HEK293 (cell line): ENCODE data around the gene ZNF286A.
"Not testable (repeated sequence)": the region's sequence is repeated elsewhere in the genome, so short reads cannot be mapped to it uniquely, and the experiment has no call there.

Experiments used
- CTCF ChIP-seq: fragments of 450-650 bp; formaldehyde crosslinking; IDR thresholded peaks from 2 replicates; pipeline ENCODE4 v1.5.1; 2016; ENCODE audit warnings: missing biosample characterization, missing genetic modification characterization
- ELK4 ChIP-seq: IDR thresholded peaks from 2 replicates; pipeline ENCODE4 v1.6.1; 2011; ENCODE audit warnings: mild to moderate bottlenecking, low read depth, low read length, borderline replicate concordance
- ZBTB7A ChIP-seq: fragments of 450-650 bp; formaldehyde crosslinking; IDR thresholded peaks from 2 replicates; pipeline ENCODE4 v1.5.1; 2016; ENCODE audit warnings: low read depth, missing biosample characterization, missing genetic modification characterization
- ZNF274 ChIP-seq, 2 experiments: fragments of 200-500 bp in 1 of 2; fragments of 450-650 bp in 1 of 2; sonication (Bioruptor generic) in 1 of 2; formaldehyde crosslinking in 1 of 2; IDR thresholded peaks; 2 replicates each; pipeline versions ENCODE4 v1.5.1 to v1.6.1; 2014 to 2016; ENCODE audit warnings: borderline replicate concordance in 1 of 2, inconsistent platforms in 1 of 2, low read length in 1 of 2, missing biosample characterization in 1 of 2, missing genetic modification characterization in 1 of 2
- ZNF426 ChIP-seq: fragments of 450-650 bp; formaldehyde crosslinking; IDR thresholded peaks from 2 replicates; pipeline ENCODE4 v1.5.1; 2017; ENCODE audit warnings: missing biosample characterization, missing genetic modification characterization, mild to moderate bottlenecking, inconsistent platforms, moderate library complexity
- ZNF830 ChIP-seq: fragments of 450-650 bp; IDR thresholded peaks from 2 replicates; pipeline ENCODE4 v1.5.0; 2018; ENCODE audit warnings: missing biosample characterization, missing genetic modification characterization, low read depth, mild to moderate bottlenecking, moderate library complexity
- ZSCAN16 ChIP-seq: fragments of 450-650 bp; formaldehyde crosslinking; IDR thresholded peaks from 2 replicates; pipeline ENCODE4 v1.5.1; 2016; ENCODE audit warnings: missing biosample characterization, missing genetic modification characterization
- TF ChIP-seq, protein P1 (sequence below): fragments of 450-650 bp; formaldehyde crosslinking; IDR thresholded peaks from 2 replicates; pipeline ENCODE4 v1.5.1; 2016; ENCODE audit warnings: missing biosample characterization, missing genetic modification characterization

- not testable (repeated sequence) for TF ChIP-seq CTCF (tag by site-specific recombination); ZNF426 (tag by site-specific recombination); ZNF274 (IDR thresholded peaks at IDR 0.05; ENCODE audit: low read length); ZNF274 (tag by site-specific recombination; IDR thresholded peaks at IDR 0.05; ENCODE audit: borderline replicate concordance); ELK4; ZBTB7A; ZSCAN16 (tag by site-specific recombination); ZNF830 (tag by site-specific recombination)
- TF ChIP-seq, protein P1, sequence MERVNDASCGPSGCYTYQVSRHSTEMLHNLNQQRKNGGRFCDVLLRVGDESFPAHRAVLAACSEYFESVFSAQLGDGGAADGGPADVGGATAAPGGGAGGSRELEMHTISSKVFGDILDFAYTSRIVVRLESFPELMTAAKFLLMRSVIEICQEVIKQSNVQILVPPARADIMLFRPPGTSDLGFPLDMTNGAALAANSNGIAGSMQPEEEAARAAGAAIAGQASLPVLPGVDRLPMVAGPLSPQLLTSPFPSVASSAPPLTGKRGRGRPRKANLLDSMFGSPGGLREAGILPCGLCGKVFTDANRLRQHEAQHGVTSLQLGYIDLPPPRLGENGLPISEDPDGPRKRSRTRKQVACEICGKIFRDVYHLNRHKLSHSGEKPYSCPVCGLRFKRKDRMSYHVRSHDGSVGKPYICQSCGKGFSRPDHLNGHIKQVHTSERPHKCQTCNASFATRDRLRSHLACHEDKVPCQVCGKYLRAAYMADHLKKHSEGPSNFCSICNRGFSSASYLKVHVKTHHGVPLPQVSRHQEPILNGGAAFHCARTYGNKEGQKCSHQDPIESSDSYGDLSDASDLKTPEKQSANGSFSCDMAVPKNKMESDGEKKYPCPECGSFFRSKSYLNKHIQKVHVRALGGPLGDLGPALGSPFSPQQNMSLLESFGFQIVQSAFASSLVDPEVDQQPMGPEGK = not testable (repeated sequence)
Measured at GRCh38 chr17:15669526-15669925, 30.0 kb upstream of the ZNF286A start.
